ENCODE measurements around the gene CPZ. TPM values are rescaled to one million over a fixed set of nuclear protein-coding genes. Genes with fewer than 3 reads are reported as not detected.

Gene CPZ
- total RNA-seq, 1 donor from 2014 or later = 32.8 TPM

DNA sequence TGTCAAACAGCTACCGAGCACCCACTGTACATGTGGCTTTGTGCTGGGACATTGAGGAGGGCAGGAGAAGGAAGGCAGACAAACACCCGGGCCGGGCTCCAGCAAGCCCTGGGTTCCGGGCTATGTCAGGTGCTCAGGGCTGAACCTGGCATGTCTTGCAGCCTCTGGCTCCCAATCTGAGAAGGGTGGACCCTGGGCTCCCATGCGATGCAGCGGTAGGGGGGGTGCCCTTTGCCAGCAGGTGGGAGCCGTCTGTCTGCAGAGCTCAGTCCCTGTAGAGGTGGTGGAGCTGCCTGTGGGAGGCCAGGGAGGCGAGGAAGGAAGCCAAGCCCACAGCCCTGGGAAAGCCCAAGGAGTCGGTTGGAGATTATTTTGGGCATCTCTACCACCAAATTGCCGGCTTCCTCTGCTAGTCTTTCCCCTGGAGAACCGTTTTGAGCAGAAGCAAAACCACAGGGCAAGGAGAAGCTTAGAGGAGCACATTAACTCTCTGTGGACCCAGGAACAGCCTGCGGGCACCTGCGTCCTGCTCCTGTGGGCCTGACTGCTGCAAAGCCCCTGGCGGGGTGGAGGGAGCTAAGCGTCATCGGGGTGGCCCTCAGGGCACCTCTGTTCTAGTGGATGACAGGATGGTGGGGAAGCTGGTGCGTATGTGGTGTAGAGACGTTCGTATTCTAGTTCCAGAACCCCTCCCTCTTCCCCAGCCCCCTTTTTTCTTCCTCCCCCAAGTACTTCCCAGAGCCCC lies 10.3 kb downstream of the CPZ start:
- no peaks in the 10 kb centered on the region for H3K9me3 Mint-ChIP-seq
- no peaks in the 10 kb centered on the region for H3K36me3 Mint-ChIP-seq
- TF ChIP-seq, protein P1, sequence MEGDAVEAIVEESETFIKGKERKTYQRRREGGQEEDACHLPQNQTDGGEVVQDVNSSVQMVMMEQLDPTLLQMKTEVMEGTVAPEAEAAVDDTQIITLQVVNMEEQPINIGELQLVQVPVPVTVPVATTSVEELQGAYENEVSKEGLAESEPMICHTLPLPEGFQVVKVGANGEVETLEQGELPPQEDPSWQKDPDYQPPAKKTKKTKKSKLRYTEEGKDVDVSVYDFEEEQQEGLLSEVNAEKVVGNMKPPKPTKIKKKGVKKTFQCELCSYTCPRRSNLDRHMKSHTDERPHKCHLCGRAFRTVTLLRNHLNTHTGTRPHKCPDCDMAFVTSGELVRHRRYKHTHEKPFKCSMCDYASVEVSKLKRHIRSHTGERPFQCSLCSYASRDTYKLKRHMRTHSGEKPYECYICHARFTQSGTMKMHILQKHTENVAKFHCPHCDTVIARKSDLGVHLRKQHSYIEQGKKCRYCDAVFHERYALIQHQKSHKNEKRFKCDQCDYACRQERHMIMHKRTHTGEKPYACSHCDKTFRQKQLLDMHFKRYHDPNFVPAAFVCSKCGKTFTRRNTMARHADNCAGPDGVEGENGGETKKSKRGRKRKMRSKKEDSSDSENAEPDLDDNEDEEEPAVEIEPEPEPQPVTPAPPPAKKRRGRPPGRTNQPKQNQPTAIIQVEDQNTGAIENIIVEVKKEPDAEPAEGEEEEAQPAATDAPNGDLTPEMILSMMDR (IDR thresholded peaks at IDR 0.05; ENCODE audit: unreplicated experiment) = no peak
- no peak for DNase-seq (ENCODE audit: low spot score in 2 of 2, unreplicated experiment in 2 of 2)
- no peaks in the 10 kb centered on the region for H3K27me3 Mint-ChIP-seq (ENCODE audit: low read depth)
- H3K27ac Mint-ChIP-seq = no peak overlapping the region
- no peaks in the 10 kb centered on the region for H3K4me1 Mint-ChIP-seq
- H3K4me3 Mint-ChIP-seq = no peak overlapping the region

DNA sequence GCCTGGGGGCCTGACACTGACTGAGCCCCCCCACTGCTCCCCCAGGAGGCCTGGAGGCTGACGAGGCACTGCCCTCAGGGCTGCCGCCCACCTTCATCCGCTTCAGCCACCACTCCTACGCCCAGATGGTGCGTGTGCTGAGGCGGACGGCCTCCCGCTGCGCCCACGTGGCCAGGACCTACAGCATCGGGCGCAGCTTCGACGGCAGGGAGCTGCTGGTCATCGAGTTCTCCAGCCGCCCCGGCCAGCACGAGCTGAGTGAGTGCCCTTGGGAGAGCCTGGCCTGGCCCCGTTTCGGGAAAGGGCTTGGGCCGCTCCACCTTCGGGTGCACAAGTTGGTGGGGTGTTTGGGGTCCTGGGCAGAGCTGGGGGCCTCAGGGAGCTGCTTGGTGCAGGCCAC lies 11.4 kb downstream of the CPZ start:
- Mint-ChIP-seq H3K36me3 (no peaks in the 10 kb centered on the region), H3K27me3 (ENCODE audit: low read depth) (no peaks in the 10 kb centered on the region), H3K4me3 (no peak overlapping the region), H3K4me1 (no peaks in the 10 kb centered on the region), H3K27ac (no peak overlapping the region), H3K9me3 (no peaks in the 10 kb centered on the region)
- TF ChIP-seq, protein P1 (IDR thresholded peaks at IDR 0.05; ENCODE audit: unreplicated experiment) = no peak
- DNase-seq (ENCODE audit: low spot score in 2 of 2, unreplicated experiment in 2 of 2) = no peak

DNA sequence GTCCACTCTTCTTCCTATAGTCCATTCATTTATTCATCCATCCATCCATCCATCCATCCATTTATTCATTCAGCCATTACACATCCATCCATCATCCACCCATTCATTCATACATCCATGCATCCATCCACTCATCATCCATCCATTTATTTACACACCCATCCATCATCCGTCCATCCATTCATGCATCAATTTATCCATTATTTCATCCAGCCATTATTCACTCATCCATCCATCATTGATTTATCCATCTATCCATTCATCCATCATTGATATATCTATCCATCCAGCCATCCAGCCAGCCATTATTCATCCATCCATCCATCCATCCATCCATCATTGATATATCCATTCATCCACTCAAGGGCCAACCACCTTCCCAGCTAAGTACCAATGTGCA lies 12.7 kb downstream of the CPZ start:
- DNase-seq (ENCODE audit: low spot score in 2 of 2, unreplicated experiment in 2 of 2) = no peak
- Mint-ChIP-seq H3K27me3 (ENCODE audit: low read depth) (no peaks in the 10 kb centered on the region), H3K4me1 (no peaks in the 10 kb centered on the region), H3K27ac (no peak overlapping the region), H3K4me3 (no peak overlapping the region), H3K36me3 (no peaks in the 10 kb centered on the region), H3K9me3 (no peaks in the 10 kb centered on the region)
- TF ChIP-seq, protein P1 (IDR thresholded peaks at IDR 0.05; ENCODE audit: unreplicated experiment) = no peak

DNA sequence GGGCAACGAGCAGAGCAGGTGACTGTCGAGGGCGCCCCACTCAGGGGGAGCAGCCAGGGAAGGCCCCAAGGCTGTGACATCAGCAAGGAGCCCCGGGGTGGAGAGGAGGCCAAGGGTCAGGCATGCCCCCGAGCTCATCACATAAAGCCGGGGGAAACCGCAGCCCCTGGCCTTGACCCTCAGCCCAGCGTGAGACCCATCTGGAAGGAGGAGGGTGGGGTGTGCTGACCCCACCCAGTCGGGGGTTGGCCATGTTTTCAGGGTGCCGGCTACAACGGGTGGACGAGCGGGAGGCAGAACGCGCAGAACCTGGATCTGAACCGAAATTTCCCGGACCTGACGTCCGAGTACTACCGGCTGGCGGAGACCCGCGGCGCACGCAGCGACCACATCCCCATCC lies 13.9 kb downstream of the CPZ start:
- H3K4me3 Mint-ChIP-seq = no peak overlapping the region
- no peaks in the 10 kb centered on the region for H3K36me3 Mint-ChIP-seq
- H3K9me3 Mint-ChIP-seq = no peaks in the 10 kb centered on the region
- DNase-seq (ENCODE audit: low spot score in 2 of 2, unreplicated experiment in 2 of 2) = no peak
- H3K27me3 Mint-ChIP-seq (ENCODE audit: low read depth) = no peaks in the 10 kb centered on the region
- H3K4me1 Mint-ChIP-seq = no peaks in the 10 kb centered on the region
- H3K27ac Mint-ChIP-seq = no peak overlapping the region
- TF ChIP-seq, protein P1 (IDR thresholded peaks at IDR 0.05; ENCODE audit: unreplicated experiment) = no peak

DNA sequence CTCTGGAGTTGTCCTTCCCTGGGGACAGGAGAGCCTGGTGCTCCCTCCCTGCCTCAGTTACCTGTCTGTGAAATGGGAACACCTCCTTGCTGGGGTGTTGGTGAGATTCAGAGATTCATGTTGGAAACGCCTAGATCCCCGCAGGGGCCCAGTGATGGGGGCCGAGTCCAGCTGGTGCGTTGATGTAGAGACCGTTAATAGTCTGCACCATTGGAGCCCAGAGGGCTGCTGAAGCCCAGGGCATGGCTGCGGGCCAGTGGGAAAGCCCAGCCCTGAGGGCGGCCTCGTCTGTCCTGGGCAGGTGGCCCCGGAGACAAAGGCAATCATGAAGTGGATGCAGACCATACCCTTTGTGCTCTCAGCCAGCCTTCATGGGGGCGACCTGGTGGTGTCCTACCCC lies 14.4 kb downstream of the CPZ start:
- no peaks in the 10 kb centered on the region for H3K4me1 Mint-ChIP-seq
- TF ChIP-seq, protein P1 (IDR thresholded peaks at IDR 0.05; ENCODE audit: unreplicated experiment) = no peak
- H3K4me3 Mint-ChIP-seq = no peak overlapping the region
- DNase-seq (ENCODE audit: low spot score in 2 of 2, unreplicated experiment in 2 of 2) = no peak
- no peak overlapping the region for H3K27ac Mint-ChIP-seq
- H3K36me3 Mint-ChIP-seq = peaks cover 1% of the 10 kb centered on the region
- H3K9me3 Mint-ChIP-seq = no peaks in the 10 kb centered on the region
- H3K27me3 Mint-ChIP-seq (ENCODE audit: low read depth) = no peaks in the 10 kb centered on the region
